ENCODE results near the gene SLC38A10. TPM values are rescaled to one million over a fixed set of nuclear protein-coding genes. Genes with fewer than 3 reads are reported as not detected.

SLC38A10 gene
- total RNA-seq, 1 donor from 2014 or later = 135 TPM

- DNase-seq (ENCODE audit: low spot score) = no peak
Observed at GRCh38 chr17:81277946-81278693, 17.0 kb downstream of the SLC38A10 start.

DNA sequence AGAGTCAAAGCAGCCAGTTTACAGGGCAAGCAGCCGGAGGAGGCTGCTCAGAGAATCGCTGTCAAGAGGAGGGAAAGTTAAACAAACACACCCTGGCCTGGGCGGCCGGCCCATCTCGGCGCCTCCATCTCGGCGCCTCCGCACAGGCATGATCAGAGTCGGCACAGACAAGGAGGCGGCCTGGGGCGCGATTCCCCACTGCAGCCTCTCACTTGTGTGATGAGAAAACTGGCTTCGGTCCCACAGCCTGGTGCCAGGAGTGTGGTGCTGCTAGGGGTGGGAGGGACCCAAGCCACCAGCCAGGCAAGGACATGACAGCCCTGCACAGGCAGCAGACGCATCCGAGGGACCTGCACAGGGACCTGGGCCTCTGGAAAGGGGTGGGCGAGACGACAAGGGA lies 17.7 kb downstream of the SLC38A10 start:
- peak; percentile 48 for DNase-seq (ENCODE audit: low spot score)

- DNase-seq (ENCODE audit: low spot score) = no peak
Observed at GRCh38 chr17:81276781-81277180, 18.3 kb downstream of the SLC38A10 start.

GRCh38 chr17:81274471-81274855 lies 20.6 kb downstream of the SLC38A10 start:
- no peak for DNase-seq (ENCODE audit: low spot score)

- DNase-seq (ENCODE audit: low spot score) = no peak
Observed at GRCh38 chr17:81273698-81274470, 21.2 kb downstream of the SLC38A10 start.

DNA sequence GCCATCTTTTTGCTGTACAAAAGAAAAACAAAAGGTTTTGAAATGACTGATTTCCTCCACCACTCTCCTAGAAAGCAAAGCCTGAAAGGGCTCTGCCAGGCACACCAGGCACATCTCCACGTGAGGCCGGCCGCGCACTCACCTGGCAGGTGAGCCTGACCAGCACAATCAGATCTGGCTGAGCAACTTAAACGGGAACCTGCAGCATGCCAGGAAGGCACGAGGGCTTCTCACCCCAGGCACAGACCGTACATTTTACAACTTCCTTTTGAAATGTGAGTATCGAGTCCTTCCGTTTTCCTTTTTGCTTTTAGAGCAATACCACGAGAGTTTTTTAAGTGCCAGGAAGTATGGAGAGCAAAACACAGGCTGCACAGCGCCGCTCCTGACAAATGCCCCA lies 22.5 kb downstream of the SLC38A10 start:
- DNase-seq (ENCODE audit: low spot score) = no peak

DNA sequence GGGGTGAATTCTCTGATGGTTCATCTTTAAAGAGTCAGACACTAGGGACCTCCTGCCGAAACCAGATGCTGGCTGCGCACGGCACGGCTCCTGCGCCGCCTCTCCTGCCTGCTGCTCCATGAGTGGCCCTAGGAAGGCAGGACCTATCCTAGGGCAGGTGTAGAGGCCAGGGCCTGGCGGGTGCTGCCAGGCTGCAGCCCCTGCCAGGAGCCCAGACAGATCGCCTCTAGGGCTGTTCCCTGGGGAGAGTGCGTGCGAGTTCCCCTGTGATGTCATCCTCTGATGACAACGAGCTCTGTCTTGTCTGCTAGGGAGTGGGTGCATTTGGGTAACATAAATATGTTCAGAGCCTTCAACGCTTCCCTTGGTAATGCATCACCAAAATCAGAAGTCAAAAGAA lies 23.9 kb downstream of the SLC38A10 start:
- DNase-seq (ENCODE audit: low spot score) = no peak

DNA sequence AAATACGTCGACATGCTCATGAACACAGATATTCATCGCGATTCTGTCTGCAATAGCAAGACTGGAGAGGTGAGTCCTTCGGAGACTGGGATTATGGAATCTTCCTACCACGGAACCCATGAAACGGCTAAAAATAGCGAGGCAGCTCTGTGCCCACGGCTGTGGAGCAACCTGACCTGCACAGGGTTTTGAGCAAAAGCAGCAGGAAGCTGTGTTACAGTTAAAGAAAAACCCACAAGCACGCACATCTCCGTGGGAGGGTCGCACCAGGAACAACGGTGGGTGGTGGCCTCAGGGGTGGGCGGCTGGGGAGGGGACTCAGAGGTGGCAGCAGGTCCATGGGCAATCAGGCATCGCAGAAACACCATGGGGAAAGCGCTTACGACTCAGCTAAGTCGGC lies 24.8 kb downstream of the SLC38A10 start:
- DNase-seq (ENCODE audit: low spot score) = no peak

DNA sequence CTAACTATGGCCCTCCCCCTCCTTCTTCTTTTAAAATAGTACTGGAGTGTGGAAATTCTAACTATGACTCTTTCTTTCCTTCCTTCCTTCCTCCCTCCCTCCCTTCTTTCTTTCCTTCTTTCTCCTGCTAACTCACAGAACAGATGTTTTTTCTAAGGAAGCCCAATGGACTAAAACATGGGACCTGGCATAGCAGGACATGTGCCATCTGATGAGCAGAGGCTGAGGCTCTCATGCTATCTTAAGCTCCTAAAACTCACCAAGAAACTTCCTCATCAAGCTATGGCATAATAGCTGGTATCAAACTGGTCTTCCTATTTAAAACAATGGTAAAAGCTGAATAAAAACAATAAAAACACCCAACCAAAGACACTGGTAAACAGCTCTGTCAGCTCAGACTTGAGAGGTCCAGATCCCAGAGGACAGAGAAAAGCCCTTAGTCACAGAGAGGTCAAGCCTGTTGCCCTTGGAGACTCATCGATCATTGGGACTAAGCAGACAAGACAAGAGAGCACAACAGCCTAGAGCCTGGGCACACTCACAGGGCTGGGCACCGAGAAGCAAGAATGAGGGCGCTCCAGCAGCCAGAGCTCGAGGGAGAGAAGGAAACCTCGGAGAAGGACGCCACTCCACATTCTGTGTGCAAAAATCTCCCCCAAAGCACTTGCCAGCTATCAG lies 27.6 kb downstream of the SLC38A10 start:
- no peak for DNase-seq (ENCODE audit: low spot score)

GRCh38 chr17:81265576-81265975 lies 29.5 kb downstream of the SLC38A10 start:
- no peak for DNase-seq (ENCODE audit: low spot score)

DNA sequence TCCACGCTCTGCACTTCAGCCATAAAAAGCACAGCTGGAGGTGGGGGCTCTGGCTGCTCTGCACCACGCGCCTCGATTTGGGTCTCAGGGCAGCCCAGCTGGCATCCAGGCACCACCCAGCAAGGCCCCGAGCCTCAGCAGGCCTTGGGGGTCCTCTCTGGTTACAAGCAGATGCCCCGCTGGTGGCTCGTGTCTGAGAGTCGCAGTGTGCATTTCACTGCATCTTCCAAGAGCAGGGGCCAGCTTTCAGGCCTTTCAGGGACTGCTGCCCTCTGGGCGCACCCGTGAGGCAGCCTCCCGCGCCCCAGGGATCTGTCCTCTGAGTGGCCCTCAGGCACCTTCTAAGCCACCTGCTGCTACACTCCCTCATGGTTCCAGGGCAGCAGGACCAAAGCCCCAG lies 30.5 kb downstream of the SLC38A10 start:
- no peak for DNase-seq (ENCODE audit: low spot score)

DNA sequence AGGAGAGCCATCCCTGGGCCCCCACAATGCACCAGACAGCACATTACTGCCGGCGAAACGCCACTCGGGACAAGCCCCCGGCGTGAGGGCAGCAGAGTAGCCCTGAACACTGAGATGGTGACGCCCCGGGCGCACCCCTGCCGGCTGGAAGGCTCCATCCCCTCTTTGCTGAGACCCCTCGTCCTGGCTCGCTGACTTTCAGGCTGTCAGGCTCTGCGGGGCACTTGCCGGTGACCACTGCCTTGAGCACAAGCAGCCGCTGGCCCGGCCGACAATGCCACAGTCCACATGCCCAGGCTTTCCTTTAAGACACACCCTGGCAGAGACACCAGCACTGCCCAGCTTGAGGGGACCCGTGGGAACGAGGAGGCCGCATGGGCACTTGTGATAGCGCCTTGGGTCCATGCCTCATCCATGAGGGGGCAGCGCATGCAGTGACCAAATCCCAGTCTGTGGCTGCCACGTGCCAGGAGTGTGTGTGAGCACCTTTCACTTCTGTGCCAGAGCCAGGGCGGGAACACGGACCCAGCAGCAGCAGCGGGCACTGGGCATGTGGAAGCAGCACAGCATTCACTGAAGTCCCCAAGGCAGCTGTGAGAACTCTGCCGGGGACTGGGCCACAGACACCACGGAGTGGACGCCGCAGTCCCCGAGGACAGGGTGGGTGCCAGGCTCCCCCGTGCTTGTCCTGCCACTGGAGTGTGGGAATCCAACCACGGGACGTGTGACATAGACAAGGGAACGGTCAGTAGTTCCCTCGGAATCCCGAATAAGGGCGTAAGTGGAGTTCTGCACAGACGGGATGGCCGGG lies 31.5 kb downstream of the SLC38A10 start:
- DNase-seq (ENCODE audit: low spot score) = no peak

DNA sequence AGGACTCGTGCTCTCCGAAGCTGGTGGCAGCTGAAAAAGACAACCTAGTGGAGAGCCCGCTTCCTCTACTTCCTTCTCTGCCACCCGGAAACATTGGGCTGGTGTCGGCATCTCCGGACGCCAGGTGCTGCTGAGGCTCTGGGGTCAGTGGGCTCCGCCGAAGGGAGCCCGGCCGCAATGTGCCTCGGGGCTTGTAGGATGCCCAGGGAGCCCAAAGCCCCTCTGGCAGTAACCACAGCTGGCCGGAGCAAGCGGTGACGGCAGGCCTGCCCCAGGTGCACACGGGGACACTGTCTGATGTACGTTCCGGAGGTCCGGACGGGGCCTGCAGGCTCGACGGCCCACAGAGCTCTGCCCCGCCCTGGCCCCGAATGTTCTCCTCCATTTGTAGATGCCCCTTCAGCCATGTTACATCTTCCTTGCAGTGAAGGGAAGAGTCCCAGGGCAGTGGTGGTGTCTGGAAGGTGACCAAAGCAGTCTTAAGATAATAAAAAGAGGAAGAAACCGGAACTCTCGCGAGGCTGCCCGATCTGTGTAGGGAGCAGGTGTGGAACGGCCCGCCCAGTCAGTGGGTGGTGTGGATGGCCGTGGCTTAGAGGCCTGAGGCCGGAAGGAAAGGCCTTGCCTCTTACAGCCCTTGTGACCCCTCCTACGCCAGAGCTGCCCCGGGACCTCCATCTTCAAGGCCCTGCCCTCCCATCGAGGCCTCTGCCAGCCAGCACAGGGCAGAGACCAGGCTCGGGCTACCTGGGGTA lies 33.3 kb downstream of the SLC38A10 start:
- DNase-seq (ENCODE audit: low spot score) = no peak

DNA sequence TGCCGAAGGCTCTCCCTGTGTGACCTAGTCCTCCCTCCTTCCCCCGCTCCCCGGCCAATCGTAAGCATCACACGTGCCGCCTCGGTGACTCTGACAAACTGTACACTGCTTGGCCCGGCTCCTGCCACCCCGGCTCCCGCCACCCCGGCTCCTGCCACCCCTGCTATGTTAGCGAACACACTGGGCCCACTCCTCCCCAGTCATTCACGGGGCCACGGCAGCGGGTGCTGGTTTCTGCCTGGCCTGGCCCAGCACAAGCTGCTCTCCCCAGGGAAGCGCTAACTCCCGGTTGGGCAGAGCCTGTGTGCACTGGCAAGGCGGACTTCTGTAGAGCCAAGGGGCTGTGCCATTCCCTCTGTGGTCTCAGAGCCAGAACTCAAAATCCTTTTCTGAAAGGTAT lies 34.0 kb downstream of the SLC38A10 start:
- no peak for DNase-seq (ENCODE audit: low spot score)

- DNase-seq (ENCODE audit: low spot score) = no peak
Observed at GRCh38 chr17:81260641-81261040, 34.5 kb downstream of the SLC38A10 start.

GRCh38 chr17:81260171-81260570 lies 34.9 kb downstream of the SLC38A10 start:
- no peak for DNase-seq (ENCODE audit: low spot score)

DNA sequence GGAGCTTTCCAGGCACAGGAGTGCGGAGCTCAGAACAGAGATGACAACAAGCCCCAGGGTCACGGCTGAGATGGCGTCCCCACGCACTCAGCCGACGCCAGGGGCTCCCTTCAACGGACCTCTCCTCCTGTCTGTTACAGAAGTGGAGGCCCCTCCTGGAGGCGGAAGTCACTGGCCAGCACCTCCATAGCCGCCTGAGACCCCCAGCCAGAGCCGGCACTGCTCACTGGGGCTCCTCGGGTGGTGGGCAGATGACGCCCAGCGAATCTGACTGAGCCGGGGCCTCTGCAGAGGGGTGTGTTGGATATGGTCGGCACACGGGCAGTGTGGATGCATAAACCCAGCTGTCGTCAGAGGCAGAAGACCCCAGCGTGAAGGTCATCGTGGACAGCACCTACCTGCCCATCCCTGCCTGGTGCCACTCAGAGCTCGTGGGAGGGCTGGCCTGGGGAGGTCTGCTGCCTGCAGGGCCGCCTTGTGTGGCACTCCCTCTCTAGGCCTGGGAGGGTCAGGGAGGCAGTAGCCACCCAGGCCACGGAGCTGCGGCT lies 36.0 kb downstream of the SLC38A10 start:
- no peak for DNase-seq (ENCODE audit: low spot score)

- no peak for DNase-seq (ENCODE audit: low spot score)
Observed at GRCh38 chr17:81258292-81258691, 36.8 kb downstream of the SLC38A10 start.

GRCh38 chr17:81257533-81257932 lies 37.6 kb downstream of the SLC38A10 start:
- DNase-seq (ENCODE audit: low spot score) = no peak

- no peak for DNase-seq (ENCODE audit: low spot score)
Observed at GRCh38 chr17:81256616-81257015, 38.5 kb downstream of the SLC38A10 start.
